ENCODE measurements around the gene SH2D5. TPM values are rescaled to one million over a fixed set of nuclear protein-coding genes. Genes with fewer than 3 reads are reported as not detected.
"Not testable (repeated sequence)": the region's sequence is repeated elsewhere in the genome, so short reads cannot be mapped to it uniquely, and the experiment has no call there.

Gene SH2D5
- polyA plus RNA-seq, 1 experiment: 3.5 TPM

GRCh38 chr1:20681999-20682398 lies 50.5 kb downstream of the SH2D5 start:
- H3K36me3 ChIP-seq (ENCODE audit: control insufficient read depth, insufficient read depth, low read length): no peaks in the 10 kb centered on the region; the same call in 1 of the 2 replicates
- no peak for DNase-seq (ENCODE audit: low read depth)
- TF ChIP-seq, protein P1, sequence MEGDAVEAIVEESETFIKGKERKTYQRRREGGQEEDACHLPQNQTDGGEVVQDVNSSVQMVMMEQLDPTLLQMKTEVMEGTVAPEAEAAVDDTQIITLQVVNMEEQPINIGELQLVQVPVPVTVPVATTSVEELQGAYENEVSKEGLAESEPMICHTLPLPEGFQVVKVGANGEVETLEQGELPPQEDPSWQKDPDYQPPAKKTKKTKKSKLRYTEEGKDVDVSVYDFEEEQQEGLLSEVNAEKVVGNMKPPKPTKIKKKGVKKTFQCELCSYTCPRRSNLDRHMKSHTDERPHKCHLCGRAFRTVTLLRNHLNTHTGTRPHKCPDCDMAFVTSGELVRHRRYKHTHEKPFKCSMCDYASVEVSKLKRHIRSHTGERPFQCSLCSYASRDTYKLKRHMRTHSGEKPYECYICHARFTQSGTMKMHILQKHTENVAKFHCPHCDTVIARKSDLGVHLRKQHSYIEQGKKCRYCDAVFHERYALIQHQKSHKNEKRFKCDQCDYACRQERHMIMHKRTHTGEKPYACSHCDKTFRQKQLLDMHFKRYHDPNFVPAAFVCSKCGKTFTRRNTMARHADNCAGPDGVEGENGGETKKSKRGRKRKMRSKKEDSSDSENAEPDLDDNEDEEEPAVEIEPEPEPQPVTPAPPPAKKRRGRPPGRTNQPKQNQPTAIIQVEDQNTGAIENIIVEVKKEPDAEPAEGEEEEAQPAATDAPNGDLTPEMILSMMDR (IDR thresholded peaks at IDR 0.05; ENCODE audit: insufficient read depth, low read depth, low read length): no peak
- ChIA-PET POLR2A (no interaction called here), CTCF (interaction anchor here (0.6 kb wide), 1 partner anchor 514 kb away, joined by 3 read pairs; no protein-coding TSS in a partner anchor)
- no peaks in the 10 kb centered on the region for H3K27me3 ChIP-seq (ENCODE audit: control insufficient read depth, insufficient read depth, low read length)
- no peak overlapping the region for H3K4me3 ChIP-seq (ENCODE audit: low read depth, low read length)

DNA sequence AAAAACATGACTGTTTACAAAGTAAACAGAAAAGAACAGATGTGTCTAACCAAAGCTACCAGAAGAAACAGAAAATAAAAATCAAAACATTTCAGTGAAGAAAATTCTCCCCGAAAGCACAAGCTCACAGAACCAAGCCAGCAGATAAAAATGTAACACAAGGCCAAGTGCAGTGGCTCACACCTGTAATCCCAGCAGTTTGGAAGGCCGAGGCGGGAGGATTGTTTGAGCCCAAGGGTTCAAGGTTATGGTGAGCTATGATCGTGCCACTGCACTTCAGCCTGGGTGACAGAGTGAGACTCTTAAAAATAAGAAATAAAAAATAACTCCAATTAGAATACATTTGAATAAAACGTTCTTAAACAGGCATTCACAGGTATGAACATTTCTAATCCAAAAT lies 52.2 kb downstream of the SH2D5 start:
- no peak overlapping the region for H3K4me3 ChIP-seq (ENCODE audit: low read depth, low read length)
- POLR2A ChIA-PET: no interaction called here
- no peak for DNase-seq (ENCODE audit: low read depth)
- TF ChIP-seq, protein P1 (IDR thresholded peaks at IDR 0.05; ENCODE audit: insufficient read depth, low read depth, low read length): no peak
- H3K36me3 ChIP-seq (ENCODE audit: control insufficient read depth, insufficient read depth, low read length): no peaks in the 10 kb centered on the region; the same call in 1 of the 2 replicates
- CTCF ChIA-PET: interaction anchor here (0.9 kb wide), 1 partner anchor 19 kb away, joined by 3 read pairs; the partner anchor contains the start of gene DDOST
- no peaks in the 10 kb centered on the region for H3K27me3 ChIP-seq (ENCODE audit: control insufficient read depth, insufficient read depth, low read length)

DNA sequence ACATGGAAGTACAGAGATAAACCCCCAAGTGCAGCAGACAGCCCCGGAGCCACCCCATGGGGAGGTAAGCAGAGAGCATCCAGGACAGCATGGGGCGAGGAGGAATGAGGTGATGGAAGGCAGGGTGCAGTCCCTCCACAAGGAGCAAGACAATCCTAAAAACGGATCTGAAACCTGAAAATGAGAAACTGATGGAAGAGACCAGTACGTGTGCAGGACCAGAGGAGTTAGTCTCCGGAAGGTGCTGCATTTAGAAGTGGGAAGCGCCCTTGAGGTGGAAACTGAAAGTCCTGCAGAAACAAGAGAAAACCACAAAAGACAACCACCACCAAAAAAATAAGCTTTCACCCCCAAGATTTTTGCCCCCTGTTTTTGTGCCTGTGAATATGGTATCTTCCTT lies 53.9 kb downstream of the SH2D5 start:
- TF ChIP-seq, protein P1 (IDR thresholded peaks at IDR 0.05; ENCODE audit: insufficient read depth, low read depth, low read length): no peak
- Histone ChIP-seq H3K36me3 (ENCODE audit: control insufficient read depth, insufficient read depth, low read length) (no peaks in the 10 kb centered on the region; the same call in 1 of the 2 replicates), H3K27me3 (ENCODE audit: control insufficient read depth, insufficient read depth, low read length) (no peaks in the 10 kb centered on the region), H3K4me3 (ENCODE audit: low read depth, low read length) (no peak overlapping the region)
- CTCF ChIA-PET: interaction anchor here (0.6 kb wide), 1 partner anchor 38 kb away, joined by 3 read pairs; no protein-coding TSS in a partner anchor
- POLR2A ChIA-PET: no interaction called here
- DNase-seq (ENCODE audit: low read depth): no peak

DNA sequence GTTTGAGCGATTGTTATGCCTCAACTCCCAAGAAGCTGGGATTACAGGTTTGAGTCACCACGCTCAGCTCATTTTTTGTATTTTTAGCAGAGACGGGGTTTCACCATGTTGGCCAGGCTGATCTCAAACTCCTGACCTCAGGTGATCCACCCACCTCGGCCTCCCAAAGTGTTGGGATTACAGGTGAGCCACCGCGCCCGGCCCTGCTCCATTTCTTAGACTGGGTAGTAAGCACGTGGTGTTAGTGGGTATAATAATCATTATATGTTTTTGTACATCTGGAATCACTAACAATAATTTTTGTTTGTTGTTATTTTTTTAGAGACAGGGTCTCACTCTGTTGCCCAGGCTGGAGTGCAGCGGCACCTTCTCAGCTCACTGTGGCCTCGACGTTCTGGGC lies 58.9 kb downstream of the SH2D5 start:
- H3K27me3 ChIP-seq (ENCODE audit: control insufficient read depth, insufficient read depth, low read length); H3K4me3 ChIP-seq (ENCODE audit: low read depth, low read length); H3K36me3 ChIP-seq (ENCODE audit: control insufficient read depth, insufficient read depth, low read length); POLR2A ChIA-PET; DNase-seq (ENCODE audit: low read depth): not testable (repeated sequence)
- CTCF ChIA-PET: interaction anchor here (1.1 to 1.3 kb wide), 2 partner anchors 23 to 41 kb away, joined by 3 read pairs; no protein-coding TSS in a partner anchor

DNA sequence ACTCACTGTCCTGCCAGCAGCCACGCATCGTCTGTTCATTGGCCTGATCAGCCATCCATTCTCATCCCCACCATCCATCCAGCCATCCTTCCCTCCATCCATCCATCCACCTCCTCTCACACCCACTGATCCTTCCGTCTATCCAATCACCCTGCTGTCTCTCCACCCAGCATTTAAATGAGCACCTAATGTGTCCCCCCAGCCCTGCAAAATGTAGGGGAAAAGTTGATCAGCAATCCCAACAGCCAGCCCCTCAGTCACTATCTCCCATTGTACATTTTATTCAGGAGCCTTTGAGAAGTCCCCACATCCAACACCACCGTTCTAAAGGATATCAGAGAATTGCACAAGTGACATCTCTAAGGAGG lies 60.3 kb downstream of the SH2D5 start:
- TF ChIP-seq, protein P1 (IDR thresholded peaks at IDR 0.05; ENCODE audit: insufficient read depth, low read depth, low read length): no peak
- ChIA-PET CTCF (no interaction called here), POLR2A (no interaction called here)
- no peak overlapping the region for H3K4me3 ChIP-seq (ENCODE audit: low read depth, low read length)
- H3K27me3 ChIP-seq (ENCODE audit: control insufficient read depth, insufficient read depth, low read length): no peaks in the 10 kb centered on the region
- DNase-seq (ENCODE audit: low read depth): no peak
- H3K36me3 ChIP-seq (ENCODE audit: control insufficient read depth, insufficient read depth, low read length): no peaks in the 10 kb centered on the region; the same call in 1 of the 2 replicates

DNA sequence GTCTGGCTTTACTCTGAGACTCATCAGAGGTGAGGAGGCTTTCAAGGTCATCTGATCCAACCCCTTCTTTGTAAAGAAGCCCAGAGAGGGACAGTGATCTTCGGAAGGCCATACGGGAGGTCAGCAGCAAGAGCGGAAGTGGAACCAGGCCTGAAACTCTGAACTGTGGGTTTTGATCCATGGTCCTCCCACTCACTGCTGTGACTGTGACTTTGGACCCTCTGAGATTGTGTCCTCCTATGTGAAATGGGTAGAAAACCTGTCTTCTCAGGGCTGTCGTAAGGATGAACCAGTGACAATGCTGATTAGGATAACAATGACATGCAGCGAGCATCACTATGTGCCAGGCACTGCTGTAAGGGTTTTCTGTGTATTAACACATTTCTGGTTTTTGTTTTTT lies 61.6 kb downstream of the SH2D5 start:
- TF ChIP-seq, protein P1 (IDR thresholded peaks at IDR 0.05; ENCODE audit: insufficient read depth, low read depth, low read length): no peak
- H3K4me3 ChIP-seq (ENCODE audit: low read depth, low read length): no peak overlapping the region

More for the DNA sequence above, 61.6 kb downstream of the SH2D5 start:
- DNase-seq (ENCODE audit: low read depth): no peak
- Histone ChIP-seq H3K36me3 (ENCODE audit: control insufficient read depth, insufficient read depth, low read length) (no peaks in the 10 kb centered on the region; the same call in 1 of the 2 replicates), H3K27me3 (ENCODE audit: control insufficient read depth, insufficient read depth, low read length) (no peaks in the 10 kb centered on the region)
- CTCF ChIA-PET: no interaction called here
- POLR2A ChIA-PET: no interaction called here

Data from BJ (cell line).